Stimulated activated CD4-positive, alpha-beta T cell treated with anti-CD3 and anti-CD28 coated beads, Interleukin-12 subunit alpha, Interleukin-12 subunit beta, amount 100 ng/mL, for 24 hours (primary cell): ENCODE results near the gene UBE2S.

ENCODE experiments used
- DNase-seq, 2 experiments: peaks; one replicate each; pipeline ENCODE4 v3.0.0-alpha.2; 2020; ENCODE audit warnings: low read depth in 2 of 2

Gene UBE2S

DNA sequence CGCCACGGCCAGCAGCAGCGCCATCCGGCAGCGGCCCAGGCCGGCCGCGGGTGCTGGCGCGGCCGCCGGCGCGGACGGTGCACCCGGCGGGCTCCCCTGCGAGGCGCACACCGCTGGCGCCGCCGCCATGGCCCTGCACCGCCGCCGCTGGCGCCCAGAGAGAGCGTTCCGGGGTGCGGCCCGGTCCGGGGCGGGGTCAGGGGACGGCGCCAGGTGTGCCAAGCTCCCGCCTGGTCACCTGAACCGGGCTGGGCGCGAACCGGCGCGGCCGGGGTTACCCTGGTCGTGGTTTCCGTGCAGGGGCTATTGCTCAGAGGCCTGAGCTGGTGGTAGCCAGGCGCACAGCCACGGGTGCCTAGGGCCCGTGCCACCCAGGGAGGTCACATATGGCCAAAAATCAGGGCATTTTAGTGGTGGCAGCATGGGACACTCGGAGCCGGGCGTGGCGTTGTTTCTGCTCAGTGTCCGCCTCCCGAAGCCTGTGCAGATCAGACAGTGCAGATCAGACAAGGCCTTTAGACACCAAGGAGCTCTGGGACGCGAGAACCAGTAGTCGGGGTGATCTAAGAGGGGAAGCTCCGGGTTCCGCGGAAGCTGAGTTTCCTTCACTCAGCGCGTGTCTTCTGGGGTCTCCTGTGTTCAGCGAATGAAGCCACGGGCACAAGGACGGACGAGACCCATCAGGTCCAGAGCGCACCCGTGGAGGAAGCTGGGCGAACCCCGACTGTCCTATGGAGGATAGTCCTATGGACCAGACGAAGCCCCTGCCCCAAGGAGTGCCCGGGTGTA, 23.3 kb downstream of the UBE2S start, which contains the start of gene TMEM238:
TMEM238 (minus strand) TSS at position 162 of the 789 bp plus-strand sequence; CDS start at position 129, 33 bp downstream.
- peak in 1 of 2 experiments; percentile 43 for DNase-seq

DNA sequence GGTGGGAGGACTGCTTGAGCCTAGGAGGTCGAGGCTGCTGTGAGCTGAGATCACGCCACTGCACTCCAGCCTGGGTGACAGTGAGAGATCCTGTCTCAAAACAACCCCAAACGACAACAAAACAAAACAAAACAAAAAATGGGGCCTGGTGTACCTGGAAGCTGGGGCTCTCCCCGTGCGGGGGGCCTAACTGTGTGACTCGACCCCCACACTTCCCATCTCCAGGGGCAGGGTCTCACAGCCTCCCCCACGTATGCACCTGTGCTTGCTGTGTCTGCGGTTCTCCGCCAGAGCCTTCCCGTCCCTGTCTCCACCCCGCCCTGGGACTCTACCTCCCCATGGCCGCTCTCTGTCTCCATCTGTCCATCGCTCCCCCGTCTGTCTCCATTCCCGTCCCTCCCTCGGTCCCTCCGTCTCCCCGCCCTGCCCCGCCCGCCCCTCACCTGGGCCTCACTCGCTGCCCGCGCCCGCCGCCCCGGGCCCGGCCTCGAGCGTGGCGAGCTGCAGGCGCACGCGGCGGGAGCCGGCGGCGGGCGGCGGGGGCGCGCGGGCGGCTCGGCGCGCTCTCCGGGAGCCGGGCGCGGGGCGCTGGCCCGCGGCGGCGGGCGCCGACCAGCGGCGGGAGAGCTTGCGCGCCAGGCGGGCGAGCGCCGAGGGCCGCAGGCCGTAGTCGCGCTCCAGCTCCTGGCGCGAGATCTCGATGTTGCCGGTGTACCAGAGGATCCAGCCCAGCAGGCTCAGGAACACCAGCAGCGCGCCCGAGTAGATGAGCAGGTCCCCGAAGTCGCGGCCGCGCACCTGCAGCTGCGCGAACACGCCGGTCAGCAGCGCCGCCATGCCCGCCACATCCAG, 24.1 kb downstream of the UBE2S start:
- DNase-seq, result peak in 1 of 2 experiments; percentile 46

DNA sequence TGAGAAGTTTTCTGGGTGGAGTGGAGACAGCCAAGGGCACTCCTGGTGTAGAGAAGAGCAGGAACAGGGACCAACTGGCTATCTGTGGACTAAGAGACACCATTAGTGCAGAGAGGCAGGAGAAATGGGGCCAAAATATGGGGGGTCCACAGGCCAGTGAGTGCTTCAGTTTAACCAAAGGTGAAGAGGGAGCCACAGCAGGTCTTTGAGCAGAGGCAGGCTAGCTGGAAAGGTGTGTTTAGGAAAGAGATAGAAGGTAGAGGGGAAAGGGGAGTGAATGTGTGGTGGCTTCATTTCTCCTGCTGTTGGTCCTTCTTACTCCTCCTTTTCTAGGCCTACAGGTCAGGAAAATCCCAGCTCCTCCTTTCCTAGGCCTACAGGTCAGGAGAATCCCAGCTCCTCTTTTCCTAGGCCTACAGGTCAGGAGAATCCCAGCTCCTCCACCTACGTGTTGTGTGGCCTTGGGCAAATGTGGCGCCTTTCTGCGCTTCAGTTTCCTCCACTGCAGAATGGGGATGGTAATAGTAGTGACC, 25.0 kb downstream of the UBE2S start:
- no peak for DNase-seq

DNA sequence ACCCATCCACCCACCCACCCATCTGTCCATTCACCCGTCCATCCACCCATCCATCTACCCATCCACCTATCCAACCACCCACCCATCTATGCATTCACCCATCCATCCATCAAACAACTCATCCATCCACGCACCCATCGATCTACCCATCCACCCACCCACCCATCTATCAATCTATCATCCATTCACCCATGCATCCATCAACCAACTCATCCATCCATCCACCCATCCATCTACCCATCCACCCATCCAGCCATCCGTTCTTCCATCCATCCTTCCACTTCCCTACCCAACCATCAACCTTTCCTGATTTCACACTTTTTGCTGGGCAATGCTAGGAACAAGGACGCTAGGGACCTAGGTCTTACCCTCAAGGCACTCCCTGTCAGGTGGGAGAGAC, 25.6 kb downstream of the UBE2S start:
- DNase-seq, result no peak

DNA sequence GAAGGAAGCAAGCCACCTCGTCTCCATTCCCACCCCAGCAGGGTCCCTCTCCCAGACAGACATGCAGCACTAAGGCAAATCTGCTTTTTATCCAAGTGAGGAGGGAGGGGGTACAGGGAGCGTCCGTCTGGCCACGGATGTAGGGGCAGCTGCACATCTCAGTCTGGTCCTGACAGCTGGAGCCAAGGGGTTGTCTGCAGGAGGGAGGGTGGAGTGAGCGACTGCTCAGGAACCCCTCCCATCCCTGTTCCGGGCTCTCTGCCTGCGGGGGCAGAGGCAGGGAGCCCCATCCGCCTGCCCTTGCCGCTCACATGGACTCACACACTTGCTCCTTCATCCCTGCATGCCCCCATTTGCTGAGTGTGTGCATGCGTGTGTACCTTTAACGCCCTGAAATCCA, 28.4 kb downstream of the UBE2S start:
- DNase-seq, result no peak

DNA sequence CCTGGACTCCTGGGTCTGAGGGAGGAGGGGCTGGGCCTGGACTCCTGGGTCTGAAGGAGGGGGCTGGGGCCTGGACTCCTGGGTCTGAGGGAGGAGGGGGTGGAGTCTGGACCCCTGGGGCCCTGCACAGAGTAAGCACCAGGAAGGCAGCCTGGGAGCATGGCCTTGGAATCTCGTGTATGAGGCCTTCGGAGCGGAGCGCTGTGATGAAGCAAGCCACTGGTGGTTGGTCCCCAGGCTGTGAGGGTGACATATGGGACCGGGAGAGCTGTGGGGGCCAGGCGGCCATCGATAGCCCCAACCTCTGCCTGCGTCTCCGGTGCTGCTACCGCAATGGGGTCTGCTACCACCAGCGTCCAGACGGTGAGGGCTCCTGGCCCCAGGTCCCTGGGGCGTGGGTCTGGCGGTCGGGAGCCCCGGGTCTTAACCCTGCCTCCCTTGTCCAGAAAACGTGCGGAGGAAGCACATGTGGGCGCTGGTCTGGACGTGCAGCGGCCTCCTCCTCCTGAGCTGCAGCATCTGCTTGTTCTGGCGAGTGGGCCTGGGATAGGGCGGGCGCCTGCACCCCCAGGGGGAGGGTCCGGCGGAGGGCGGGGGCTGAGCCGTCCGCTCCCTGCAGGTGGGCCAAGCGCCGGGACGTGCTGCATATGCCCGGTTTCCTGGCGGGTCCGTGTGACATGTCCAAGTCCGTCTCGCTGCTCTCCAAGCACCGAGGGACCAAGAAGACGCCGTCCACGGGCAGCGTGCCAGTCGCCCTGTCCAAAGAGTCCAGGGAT, 30.0 kb downstream of the UBE2S start:
- no peak for DNase-seq

DNA sequence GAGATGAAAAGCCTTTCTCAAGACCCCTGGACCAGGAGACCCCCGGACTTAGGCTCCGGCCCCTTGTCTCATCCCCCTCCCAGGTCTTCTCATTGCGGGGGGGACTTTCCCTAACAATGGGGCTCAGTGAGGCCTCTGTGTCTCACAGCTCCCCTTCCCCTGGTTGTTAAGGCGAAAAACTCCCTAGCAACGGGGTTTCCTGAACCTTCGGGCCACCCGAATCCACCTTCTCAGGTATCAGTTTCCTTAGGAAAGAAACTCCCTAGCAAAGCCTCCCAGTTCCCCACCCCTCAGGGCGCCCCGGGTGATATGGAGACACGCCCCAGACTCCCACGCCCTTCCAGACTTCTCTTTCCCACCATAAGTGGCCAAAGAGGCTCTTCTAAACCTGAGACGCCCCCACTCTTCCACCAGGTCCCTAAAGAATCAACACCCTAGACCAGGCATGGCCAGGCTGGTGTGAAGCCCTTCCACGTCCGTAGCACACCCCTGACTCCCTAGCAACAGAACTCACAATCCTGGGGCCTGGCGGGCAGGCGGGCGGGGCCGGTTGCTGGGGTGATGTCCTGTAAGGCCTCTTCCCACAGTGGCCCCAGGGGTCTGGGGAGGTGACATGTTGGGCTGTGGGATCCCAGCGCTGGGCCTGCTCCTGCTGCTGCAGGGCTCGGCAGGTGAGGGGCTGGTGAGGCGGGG, 31.2 kb downstream of the UBE2S start, which contains the start of gene TMEM190:
TMEM190 (plus strand) TSS at position 586 of the 693 bp plus-strand sequence; CDS start at position 614, 28 bp downstream.
- no peak for DNase-seq

DNA sequence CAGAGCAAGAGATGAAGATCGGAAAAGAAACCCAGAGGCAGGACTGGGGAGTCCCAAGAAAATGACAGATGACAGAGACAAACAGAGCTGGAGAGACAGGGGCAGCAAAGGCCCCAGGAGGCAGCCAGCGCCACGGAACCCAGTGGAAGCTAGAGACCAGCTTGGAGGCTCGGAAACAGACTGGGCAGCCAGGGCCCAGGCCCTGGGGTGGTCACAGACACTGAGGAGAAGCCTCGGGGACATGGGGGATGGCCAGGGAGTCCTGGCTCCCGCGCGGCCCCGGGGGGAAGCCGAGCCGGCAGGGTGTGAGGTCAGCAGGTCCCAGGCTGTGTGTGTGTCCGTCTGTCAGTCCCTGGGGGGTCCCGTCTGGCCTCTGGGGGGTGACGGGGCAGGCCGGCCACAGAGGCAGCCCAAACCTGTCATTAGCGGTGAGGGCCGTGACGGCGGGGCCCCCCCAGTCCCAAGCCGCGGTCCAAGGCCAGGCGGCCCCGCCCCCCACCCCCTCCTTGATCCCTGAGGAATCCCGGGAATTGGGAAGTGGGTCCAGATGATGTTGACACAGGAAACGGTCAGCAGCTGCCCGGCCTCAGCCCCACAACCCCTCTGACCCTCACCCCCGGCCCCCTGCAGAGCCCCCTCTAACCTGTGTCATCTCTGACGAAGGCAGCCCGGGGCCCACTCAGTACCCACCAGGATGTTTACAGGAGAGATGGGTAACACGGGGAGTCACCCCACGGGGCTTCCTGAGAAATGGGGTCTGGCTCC, 33.4 kb downstream of the UBE2S start:
- no peak for DNase-seq

DNA sequence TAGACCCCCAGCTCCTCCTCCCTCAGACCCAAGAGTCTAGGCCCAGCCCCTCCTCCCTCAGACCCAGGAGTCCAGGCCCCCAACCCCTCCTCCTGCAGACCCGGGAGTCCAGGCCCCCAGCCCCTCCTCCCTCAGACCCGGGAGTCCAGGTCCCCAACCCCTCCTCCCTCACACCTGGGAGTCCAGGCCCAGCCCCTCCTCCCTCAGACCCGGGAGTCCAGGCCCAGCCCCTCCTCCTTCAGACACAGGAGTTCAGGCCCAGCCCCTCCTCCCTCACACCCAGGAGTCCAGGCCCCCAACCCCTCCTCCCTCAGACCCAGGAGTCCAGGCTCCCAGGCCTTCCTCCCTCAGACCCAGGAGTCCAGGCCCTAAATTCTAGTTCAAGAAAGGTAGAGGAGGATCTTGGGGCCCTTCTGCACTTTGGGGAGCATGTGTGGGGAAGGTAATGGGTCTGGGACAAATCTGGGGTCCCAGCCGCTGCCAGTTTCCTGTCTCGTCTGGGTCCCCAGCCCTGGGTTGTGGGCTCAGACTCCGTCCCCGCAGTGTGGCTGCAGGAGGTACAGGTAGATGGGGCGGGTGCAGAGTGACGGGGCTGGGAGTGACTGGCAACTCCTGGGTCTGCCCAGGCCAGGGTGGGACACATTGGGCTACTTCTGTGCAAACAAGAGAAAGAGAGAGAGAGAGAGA, 34.1 kb downstream of the UBE2S start:
- DNase-seq, result no peak

DNA sequence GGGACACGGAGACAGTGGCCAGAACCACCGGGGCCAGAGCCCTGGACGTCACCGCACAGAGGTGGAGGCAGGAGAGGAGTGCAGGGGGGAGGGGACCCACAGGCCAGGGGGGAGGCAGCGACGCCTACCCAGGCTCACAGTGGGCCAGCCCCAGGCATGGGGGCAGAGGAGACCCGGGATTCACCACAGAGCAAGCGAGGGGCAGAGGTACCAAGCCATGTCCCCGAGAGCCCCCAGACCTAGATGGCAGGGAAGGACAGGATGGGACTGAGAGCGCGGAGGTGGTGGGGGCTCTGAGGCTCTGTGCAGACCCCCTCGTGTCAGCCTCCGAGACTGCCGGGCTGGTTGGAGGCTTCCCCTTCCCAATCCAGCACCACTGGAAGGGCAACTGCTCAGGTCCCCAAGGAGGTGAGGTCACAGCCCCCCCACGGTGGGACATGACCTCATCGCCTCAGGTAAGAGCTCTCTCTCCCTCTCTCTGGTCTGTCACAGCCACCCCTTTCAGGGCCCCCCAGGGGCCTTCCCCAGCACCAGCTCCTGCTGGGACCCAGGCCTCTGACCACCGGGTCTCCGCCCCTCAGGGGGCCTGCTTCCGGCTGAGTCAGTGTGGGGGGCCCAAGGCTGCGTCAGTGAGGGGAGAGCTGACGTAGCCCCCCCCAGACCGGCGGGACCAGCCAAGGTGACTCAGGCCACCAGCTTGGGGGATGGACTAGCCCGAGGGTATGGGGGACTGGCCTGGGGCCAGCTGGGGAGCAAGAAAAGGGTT, 35.1 kb downstream of the UBE2S start:
- no peak for DNase-seq

DNA sequence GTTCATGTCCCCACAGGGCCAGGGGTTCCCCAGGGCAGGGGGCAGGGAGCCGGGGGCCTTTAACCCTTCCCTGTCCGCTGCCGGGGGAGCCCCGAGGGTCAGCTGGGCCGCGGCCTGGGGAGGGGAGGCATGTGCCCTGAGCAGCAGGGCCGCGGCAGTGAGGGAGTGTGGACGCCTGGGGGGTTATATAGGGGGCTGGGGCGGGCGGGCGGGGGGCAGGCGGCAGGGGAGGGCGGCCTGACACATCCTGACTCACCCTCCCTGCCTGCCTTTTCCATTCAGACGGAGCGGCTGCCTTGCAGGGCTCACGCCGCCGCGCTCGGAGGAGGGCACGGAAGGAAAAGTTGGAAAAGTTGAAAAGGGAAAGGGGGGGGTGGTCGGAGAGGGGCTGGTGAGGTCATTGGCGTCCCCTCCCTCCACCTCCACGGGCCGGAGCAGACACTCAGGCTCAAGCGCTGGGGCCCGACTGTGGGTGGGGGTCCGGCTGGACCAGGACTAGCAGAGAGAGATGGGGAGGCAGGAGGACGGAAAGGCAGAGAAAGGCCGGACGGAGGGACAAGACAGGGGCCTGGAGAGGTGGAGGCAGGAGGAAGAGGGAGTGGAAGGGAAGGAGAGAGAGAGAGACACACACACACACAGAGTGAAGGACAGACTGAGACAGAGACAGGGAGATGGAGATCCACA, 37.1 kb downstream of the UBE2S start, which contains the start of gene IL11:
IL11 (minus strand) TSS at position 159 of the 684 bp plus-strand sequence; CDS start at position 6, 153 bp downstream.
- no peak for DNase-seq

DNA sequence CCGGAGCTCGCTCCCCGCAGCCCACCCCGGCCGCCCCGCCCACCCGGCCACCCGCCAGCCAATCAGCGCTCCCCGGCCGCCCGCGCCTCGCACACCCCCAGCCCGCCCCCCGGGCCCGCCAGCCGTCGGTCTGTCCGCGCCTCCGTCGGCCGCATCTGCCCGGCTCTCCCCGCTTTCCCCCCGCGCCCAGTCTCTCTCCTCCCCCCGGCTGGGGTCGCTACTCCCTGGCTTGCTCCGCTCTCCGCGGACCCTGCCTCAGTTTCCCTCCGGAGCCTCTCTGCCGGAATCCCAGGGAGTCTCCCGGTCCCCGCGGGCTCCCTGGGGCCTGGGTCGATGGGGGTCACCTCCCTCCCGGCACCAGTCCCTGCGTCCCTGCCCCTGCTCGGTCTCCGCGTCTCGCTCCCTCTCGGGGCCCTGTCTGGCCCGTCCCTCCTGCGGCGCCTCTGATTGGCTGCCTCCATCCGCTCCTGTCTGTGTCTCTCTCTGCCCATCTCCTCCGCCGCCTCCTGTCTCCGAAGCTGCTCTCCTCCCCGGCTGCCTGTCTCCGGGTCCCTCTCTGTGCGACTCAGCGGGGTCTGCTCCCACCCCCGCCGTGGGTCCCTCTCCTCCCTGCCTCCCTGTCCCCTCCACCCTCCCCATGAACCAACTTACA, 37.8 kb downstream of the UBE2S start:
- no peak for DNase-seq

DNA sequence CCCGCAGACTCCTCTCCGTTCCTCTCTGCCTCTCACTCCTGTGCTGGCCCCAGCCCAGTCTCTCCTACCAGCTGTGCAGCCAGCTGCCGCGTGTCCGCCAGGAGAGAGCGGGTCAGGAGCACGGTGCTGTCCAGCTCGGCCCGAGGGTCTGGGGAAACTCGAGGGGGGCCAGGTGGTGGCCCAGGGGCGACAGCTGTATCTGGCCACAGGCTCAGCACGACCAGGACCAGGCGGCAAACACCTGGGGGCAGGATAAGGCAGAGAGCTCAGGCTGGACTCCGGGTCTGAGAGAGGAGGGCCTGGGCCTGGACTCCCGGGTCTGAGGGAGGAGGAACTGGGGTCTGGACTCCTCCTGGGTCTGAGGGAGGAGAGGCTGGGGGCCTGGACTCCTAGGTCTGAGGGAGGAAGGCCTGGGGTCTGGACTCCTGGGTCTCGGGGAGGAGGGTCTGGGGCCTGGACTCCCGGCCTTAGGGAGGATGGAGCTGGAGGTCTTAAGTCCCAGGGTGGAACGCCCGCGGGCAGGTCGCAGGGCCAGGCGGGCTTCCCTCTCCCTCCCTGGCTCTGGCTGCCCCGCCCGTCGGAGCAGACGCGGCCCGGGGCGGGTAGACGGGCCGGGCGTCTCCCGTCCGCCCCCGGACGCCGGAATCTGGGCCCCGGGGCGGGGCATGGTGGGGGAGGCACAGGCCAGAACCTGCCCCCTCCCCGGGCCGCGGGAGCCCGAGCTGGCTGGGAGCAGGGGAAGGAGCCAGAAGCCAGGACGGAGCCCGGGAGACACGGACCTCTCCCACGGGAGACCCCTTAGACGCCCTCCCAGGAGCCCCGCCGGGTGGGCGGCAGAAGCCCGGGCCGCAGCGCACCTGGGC, 38.7 kb downstream of the UBE2S start:
- no peak for DNase-seq

DNA sequence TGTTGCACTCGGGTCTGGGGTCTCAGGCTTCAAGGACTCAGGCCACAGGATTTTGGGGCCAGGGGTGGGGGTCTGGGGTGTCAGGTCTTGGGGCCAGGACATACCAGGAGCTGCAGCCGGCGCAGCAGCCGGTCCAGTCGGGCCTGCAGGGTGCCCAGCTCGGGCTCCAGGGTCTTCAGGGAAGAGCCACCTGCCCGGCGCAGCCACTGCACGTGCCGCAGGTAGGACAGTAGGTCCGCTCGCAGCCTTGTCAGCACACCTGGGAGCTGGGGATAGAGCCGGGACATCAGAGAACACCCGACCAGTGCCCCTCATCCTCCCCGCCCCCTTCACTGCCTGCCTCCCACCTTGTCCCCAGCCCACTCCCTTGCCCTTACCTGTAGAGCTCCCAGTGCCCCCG, 39.5 kb downstream of the UBE2S start:
- DNase-seq, result no peak

DNA sequence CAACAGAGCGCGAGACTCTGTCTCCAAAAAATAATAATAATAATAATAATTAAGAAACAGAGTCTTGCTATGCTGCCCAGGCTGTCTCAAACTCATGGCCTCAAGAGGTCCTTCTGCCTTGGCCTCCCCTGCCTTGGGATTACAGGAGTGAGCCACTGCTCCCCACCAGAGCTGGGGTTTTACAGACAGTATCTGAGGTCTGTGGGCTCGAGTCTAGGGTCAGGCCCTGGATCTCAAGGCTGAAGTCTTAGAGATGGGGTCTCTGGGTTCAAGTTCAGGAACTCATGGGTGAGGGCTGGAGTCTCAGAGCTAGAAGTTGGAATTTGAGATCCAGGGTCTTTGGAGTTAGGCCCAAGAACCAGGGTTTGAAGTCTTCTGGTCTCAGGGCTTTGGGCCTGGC, 40.8 kb downstream of the UBE2S start:
- no peak for DNase-seq

DNA sequence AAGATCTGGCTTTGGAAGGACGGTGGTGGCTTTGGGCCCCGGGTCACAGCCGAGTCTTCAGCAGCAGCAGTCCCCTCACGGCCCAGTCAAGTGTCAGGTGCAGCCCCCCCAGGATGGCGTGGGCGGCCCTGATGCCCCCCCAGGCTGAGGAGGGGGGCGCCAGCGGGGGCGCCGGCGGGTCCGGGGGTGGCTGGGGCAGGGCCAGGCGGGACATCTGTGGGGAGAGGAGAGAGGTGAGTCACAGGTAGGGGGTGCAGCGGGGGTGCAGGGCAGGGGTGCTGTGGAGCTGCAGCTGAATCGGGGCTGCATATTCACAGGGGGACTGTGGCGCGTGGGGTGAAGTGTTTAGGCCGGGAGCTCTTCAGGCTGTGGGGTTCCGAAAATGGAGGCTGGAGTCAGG, 41.6 kb downstream of the UBE2S start:
- no peak for DNase-seq

DNA sequence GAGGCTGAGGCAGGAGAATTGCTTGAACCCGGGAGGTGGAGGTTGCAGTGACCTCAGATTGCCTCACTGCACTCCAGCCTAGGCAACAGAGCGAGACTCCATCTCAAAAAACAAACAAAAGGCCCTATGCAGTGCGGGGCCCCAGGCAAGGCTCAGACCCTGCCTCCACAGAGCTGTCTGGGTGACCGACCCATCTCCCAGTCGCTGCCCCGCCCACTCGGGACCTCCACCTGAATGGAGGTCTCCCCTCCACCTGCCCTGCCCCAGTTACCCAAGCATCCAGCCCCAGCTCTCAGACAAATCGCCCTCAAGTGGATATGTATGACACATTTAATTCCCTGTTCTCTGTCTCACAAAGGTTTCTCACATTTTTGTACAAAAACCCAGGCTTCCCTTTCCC, 42.3 kb downstream of the UBE2S start:
- no peak for DNase-seq
